Endothelial cell of umbilical vein (primary cell): Measurements from ENCODE around the gene MRPL4. TPM values are rescaled to one million over a fixed set of nuclear protein-coding genes. Genes with fewer than 3 reads are reported as not detected.

ENCODE experiments used
- BruUV-seq: library from RNA; stranded (reverse); fragments of 400-500 nt; replicated peaks from 2 replicates; lab custom pipeline; 2021; lab: Mats Ljungman, UMichigan
- CTCF ChIA-PET: fragments of 300-600, 350-600 bp; sonication (Branson Sonifier 250); formaldehyde crosslinking; loops from one replicate; lab custom pipeline; 2021; ENCODE audit warnings: antibody characterized with exemption, inconsistent platforms; lab: Charles Lee
- POLR2A ChIA-PET: fragments of 300-600, 350-600 bp; sonication (Branson Sonifier 250); formaldehyde crosslinking; loops from one replicate; lab custom pipeline; 2021; ENCODE audit warnings: antibody characterized with exemption, inconsistent platforms; lab: Charles Lee
- DNase-seq: peaks from one replicate; pipeline ENCODE4 v3.0.0-alpha.2; 2011; ENCODE audit warnings: low read depth, low spot score
- FAIRE-seq: peaks from 2 replicates; lab custom pipeline; 2011; peaks lifted over from hg19 to GRCh38; lab: Jason Lieb, UNC
- H2AFZ ChIP-seq: 2 replicates; pipeline ENCODE4 v1.6.0; 2012; ENCODE audit warnings: low read depth, low read length, control low read depth, inconsistent platforms
- H3K27ac ChIP-seq: 2 replicates; pipeline ENCODE4 v1.5.1; 2011; ENCODE audit warnings: low read depth, mild to moderate bottlenecking, control low read depth, low read length, moderate library complexity; ENCODE audit not compliant: insufficient read depth
- H3K27me3 ChIP-seq, 2 experiments: 2 replicates each; pipeline versions ENCODE4 v1.6.0 to v1.6.1; 2011; ENCODE audit warnings: low read length in 2 of 2, mixed read lengths in 1 of 2; ENCODE audit not compliant: control insufficient read depth in 2 of 2, insufficient read depth in 2 of 2
- H3K36me3 ChIP-seq, 2 experiments: 2 replicates in 1 of 2; 3 replicates in 1 of 2; pipeline ENCODE4 v1.5.1; 2011; ENCODE audit warnings: low read length in 2 of 2, mild to moderate bottlenecking in 1 of 2, moderate library complexity in 1 of 2; ENCODE audit not compliant: control insufficient read depth in 2 of 2, insufficient read depth in 2 of 2; ENCODE audit errors: extremely low read depth in 1 of 2
- H3K4me1 ChIP-seq: 3 replicates; pipeline ENCODE4 v1.5.1; 2011; ENCODE audit warnings: mild to moderate bottlenecking, low read length; ENCODE audit not compliant: control insufficient read depth, insufficient read depth; ENCODE audit errors: extremely low read depth
- H3K4me2 ChIP-seq: 2 replicates; pipeline ENCODE4 v1.6.1; 2011; ENCODE audit warnings: low read length, control low read depth, mixed read lengths; ENCODE audit not compliant: insufficient read depth
- H3K4me3 ChIP-seq, 3 experiments: fragments of 200-600 bp in 1 of 3; sonication (generic), shearing (Covaris generic) in 1 of 3; replicated peaks in 1 of 3; 2 replicates each; pipeline ENCODE4 v1.5.1; 2011 to 2016; ENCODE audit warnings: control low read depth in 3 of 3, low read length in 3 of 3, mild to moderate bottlenecking in 2 of 3, inconsistent platforms in 1 of 3, low read depth in 1 of 3, moderate library complexity in 1 of 3; ENCODE audit not compliant: insufficient read depth in 1 of 3
- H3K79me2 ChIP-seq: 2 replicates; pipeline ENCODE4 v1.6.0; 2012; ENCODE audit warnings: low read length, inconsistent platforms; ENCODE audit not compliant: control insufficient read depth, insufficient read depth
- H3K9ac ChIP-seq: replicated peaks from 2 replicates; pipeline ENCODE3; 2011; ENCODE audit warnings: low read length, control low read depth; ENCODE audit not compliant: insufficient read depth; ENCODE audit errors: extremely low read depth
- H3K9me1 ChIP-seq: replicated peaks from 3 replicates; pipeline ENCODE4 v1.6.0; 2011; ENCODE audit warnings: mild to moderate bottlenecking, low read length; ENCODE audit not compliant: control insufficient read depth, insufficient read depth; ENCODE audit errors: extremely low read depth
- H3K9me3 ChIP-seq: replicated peaks from 2 replicates; pipeline ENCODE4 v1.5.1; 2012; ENCODE audit warnings: low read length, inconsistent platforms; ENCODE audit not compliant: control insufficient read depth, insufficient read depth
- H4K20me1 ChIP-seq: replicated peaks from 2 replicates; pipeline ENCODE3; 2011; ENCODE audit warnings: mild to moderate bottlenecking, low read length; ENCODE audit not compliant: control insufficient read depth, insufficient read depth; ENCODE audit errors: extremely low read depth
- CTCF ChIP-seq, 2 donors: IDR thresholded peaks; 1 replicate in 1 of 2; 2 replicates in 1 of 2; pipeline ENCODE4 v1.5.1; 2011; ENCODE audit warnings: low read length in 2 of 2, mild to moderate bottlenecking in 2 of 2, moderate library complexity in 2 of 2, control low read depth in 1 of 2, inconsistent platforms in 1 of 2, low read depth in 1 of 2; ENCODE audit not compliant: insufficient read depth in 1 of 2; ENCODE audit errors: extremely low read depth in 1 of 2
- EZH2 ChIP-seq: IDR thresholded peaks from 2 replicates; pipeline ENCODE4 v1.6.1; 2012; ENCODE audit warnings: borderline replicate concordance, low read depth, mild to moderate bottlenecking, moderate library complexity, low read length, inconsistent platforms; ENCODE audit not compliant: severe bottlenecking
- FOS ChIP-seq: IDR thresholded peaks from 2 replicates; pipeline ENCODE4 v1.6.1; 2011; ENCODE audit warnings: mild to moderate bottlenecking, low read length, moderate library complexity, borderline replicate concordance; ENCODE audit not compliant: insufficient read depth
- GATA2 ChIP-seq: IDR thresholded peaks from 2 replicates; pipeline ENCODE4 v1.7.0; 2011; ENCODE audit warnings: low read depth, mild to moderate bottlenecking, moderate library complexity, mixed read lengths, low read length; ENCODE audit not compliant: insufficient read length, insufficient read depth
- JUN ChIP-seq: IDR thresholded peaks from 2 replicates; pipeline ENCODE4 v1.6.1; 2011; ENCODE audit warnings: borderline replicate concordance, low read depth; ENCODE audit not compliant: insufficient read length, insufficient read depth
- MAX ChIP-seq: IDR thresholded peaks from 2 replicates; pipeline ENCODE4 v1.6.1; 2011; ENCODE audit not compliant: insufficient read depth, insufficient read length
- MYC ChIP-seq: IDR thresholded peaks from one replicate; pipeline ENCODE4 v1.6.1; 2011; ENCODE audit warnings: mild to moderate bottlenecking, low read depth, low read length
- POLR2A ChIP-seq: IDR thresholded peaks from 2 replicates; pipeline ENCODE4 v1.6.1; 2012; ENCODE audit warnings: low read depth, mild to moderate bottlenecking, control low read depth, low read length
- POLR2AphosphoS5 ChIP-seq: IDR thresholded peaks from 2 replicates; pipeline ENCODE4 v1.6.1; 2012; ENCODE audit warnings: low read depth, mild to moderate bottlenecking, control low read depth, low read length, moderate library complexity; ENCODE audit not compliant: insufficient read depth
- dilution Hi-C: fragments of 300-500 bp; cut with MboI; formaldehyde crosslinking; loops from one replicate; pipeline ENCODE4 v1.15.0; 2019; ENCODE audit warnings: low sequenced_read_pairs; ENCODE audit not compliant: extremely low pct_ligation_motif_present
- intact Hi-C: fragments of 100-400 bp; cut with micrococcal nuclease; formaldehyde crosslinking; loops from one replicate; pipeline ENCODE4 v1.10.0; 2022
- polyA plus RNA-seq, 4 experiments: library from polyadenylated mRNA; depleted of rRNA in 3 of 4; stranded (reverse) in 3 of 4; unstranded in 1 of 4; fragments of >200 nt; gene quantifications; 2 replicates each; pipeline versions ENCODE4 v1.2.1 to v1.2.3, GENCODE V29; 2011 to 2012; ENCODE audit warnings: missing spikeins in 1 of 4
- total RNA-seq: library from RNA; stranded (reverse); gene quantifications from 2 replicates; pipeline ENCODE4 v1.2.3, GENCODE V29; 2021

The MRPL4 gene
- total and polyA plus RNA-seq, 2 donors (not counting 3 experiments of a cell fraction or from before 2014, with no cell fraction given), result 70.4 to 118 TPM

- H3K79me2 ChIP-seq, result no peaks in the 10 kb centered on the region
- H2AFZ ChIP-seq, result no peak overlapping the region
- no peaks in the 10 kb centered on the region for H3K9me3 ChIP-seq
- CTCF ChIA-PET, result interaction anchor here (0.6 to 10.0 kb wide), 2 partner anchors 44 to 127 kb away, joined by 4 to 606 read pairs; no protein-coding TSS in a partner anchor
- no peaks in the 10 kb centered on the region for H3K9me1 ChIP-seq
- no peak for FAIRE-seq
- BruUV-seq, result no TSS peak
- DNase-seq, result no peak
- no peak overlapping the region for H3K27ac ChIP-seq
- H3K4me3 ChIP-seq, result no peak overlapping the region
- no peak overlapping the region for H3K9ac ChIP-seq
- peaks cover under 1% of the 10 kb centered on the region for H3K4me1 ChIP-seq
- POLR2A ChIA-PET, result no interaction called here
- no peak for TF ChIP-seq POLR2AphosphoS5
- TF ChIP-seq MAX, result no peak
- no peak for TF ChIP-seq CTCF (IDR thresholded peaks at IDR 0.05; ENCODE audit: extremely low read depth in 1 of 2, insufficient read depth in 1 of 2, low read depth in 1 of 2, low read length in 2 of 2)
- TF ChIP-seq POLR2A, result no peak
- TF ChIP-seq JUN, result no peak
- TF ChIP-seq FOS, result no peak
- no peak for TF ChIP-seq MYC
- no peak for TF ChIP-seq GATA2
- no peak for TF ChIP-seq EZH2
- no peaks in the 10 kb centered on the region for H3K27me3 ChIP-seq
- H3K4me2 ChIP-seq, result no peak overlapping the region
- intact Hi-C loops, result no loop called here
- H4K20me1 ChIP-seq, result no peaks in the 10 kb centered on the region
- dilution Hi-C loops, result no loop called here
- peaks cover 0 to 5% of the 10 kb centered on the region in 2 experiments for H3K36me3 ChIP-seq
These were observed 10.8 kb downstream of the MRPL4 start for GRCh38 chr19:10262771-10263170.
